ENCODE data around the gene GPRIN3.

- TF ChIP-seq ZNF274 (IDR thresholded peaks at IDR 0.05; ENCODE audit: low read depth, low read length), result no peak
- no peak for TF ChIP-seq YY1 (IDR thresholded peaks at IDR 0.05; ENCODE audit: insufficient read depth, insufficient read length)
- no peak for TF ChIP-seq SUZ12 (IDR thresholded peaks at IDR 0.05; ENCODE audit: extremely low read depth, insufficient read depth, insufficient read length)
Measured at GRCh38 chr4:89352541-89352940, 44.9 kb upstream of the GPRIN3 start.
